Activated T-helper 9 cell treated with anti-CD3 and anti-CD28 coated beads, Interleukin-2, amount 50 U/mL, for 16 hours (primary cell): Measurements from ENCODE around the gene RUNX1.

Source experiments
- DNase-seq: peaks from one replicate; pipeline ENCODE4 v3.0.0-alpha.2; 2020; ENCODE audit warnings: low read depth

RUNX1 gene

GRCh38 chr21:34946385-34946840 lies 102.7 kb downstream of the RUNX1 start:
- DNase-seq = no peak

GRCh38 chr21:34945288-34945687 lies 103.8 kb downstream of the RUNX1 start:
- DNase-seq = no peak

GRCh38 chr21:34944015-34944755 lies 104.9 kb downstream of the RUNX1 start:
- DNase-seq = no peak

- DNase-seq = no peak
Observed at GRCh38 chr21:34942911-34943310, 106.2 kb downstream of the RUNX1 start.

- DNase-seq = no peak
Observed at GRCh38 chr21:34941162-34941561, 107.9 kb downstream of the RUNX1 start.

- DNase-seq = no peak
Observed at GRCh38 chr21:34939673-34940331, 109.3 kb downstream of the RUNX1 start.

GRCh38 chr21:34938089-34938764 lies 110.9 kb downstream of the RUNX1 start:
- DNase-seq = no peak

- DNase-seq = no peak
Observed at GRCh38 chr21:34936883-34937563, 112.1 kb downstream of the RUNX1 start.

GRCh38 chr21:34936371-34936789 lies 112.7 kb downstream of the RUNX1 start:
- DNase-seq = no peak

- no peak for DNase-seq
Observed at GRCh38 chr21:34935898-34936297, 113.2 kb downstream of the RUNX1 start.

- no peak for DNase-seq
Observed at GRCh38 chr21:34935452-34935851, 113.7 kb downstream of the RUNX1 start.

- DNase-seq = no peak
Observed at GRCh38 chr21:34934350-34934749, 114.8 kb downstream of the RUNX1 start.

- no peak for DNase-seq
Observed at GRCh38 chr21:34933609-34934335, 115.3 kb downstream of the RUNX1 start.

GRCh38 chr21:34932233-34932632 lies 116.9 kb downstream of the RUNX1 start:
- DNase-seq = no peak

- no peak for DNase-seq
Observed at GRCh38 chr21:34930971-34931370, 118.1 kb downstream of the RUNX1 start.

- no peak for DNase-seq
Observed at GRCh38 chr21:34928637-34929036, 120.5 kb downstream of the RUNX1 start.

GRCh38 chr21:34927992-34928391 lies 121.1 kb downstream of the RUNX1 start:
- no peak for DNase-seq

GRCh38 chr21:34926803-34927467 lies 122.2 kb downstream of the RUNX1 start:
- DNase-seq = no peak

- no peak for DNase-seq
Observed at GRCh38 chr21:34925597-34925996, 123.5 kb downstream of the RUNX1 start.

GRCh38 chr21:34924771-34925419 lies 124.2 kb downstream of the RUNX1 start:
- no peak for DNase-seq

- no peak for DNase-seq
Observed at GRCh38 chr21:34924194-34924593, 124.9 kb downstream of the RUNX1 start.
